GM12892 (cell line): ENCODE results near the gene AHDC1.

Source experiments
- DNase-seq: peaks from one replicate; pipeline ENCODE4 v3.0.0; 2011; ENCODE audit not compliant: insufficient read length
- FAIRE-seq: peaks from 2 replicates; lab custom pipeline; 2011; peaks lifted over from hg19 to GRCh38; lab: Jason Lieb, UNC
- POLR2A ChIP-seq: IDR thresholded peaks from 2 replicates; pipeline ENCODE4 v1.6.1; 2011; ENCODE audit warnings: low read depth, low read length, control low read depth
- POLR2AphosphoS5 ChIP-seq: IDR thresholded peaks from 2 replicates; pipeline ENCODE4 v1.6.1; 2011; ENCODE audit warnings: low read depth, low read length, control low read depth
- TAF1 ChIP-seq: IDR thresholded peaks from 2 replicates; pipeline ENCODE4 v1.6.1; 2011; ENCODE audit warnings: low read depth, mild to moderate bottlenecking, control low read depth, low read length, borderline replicate concordance

The AHDC1 gene

DNA sequence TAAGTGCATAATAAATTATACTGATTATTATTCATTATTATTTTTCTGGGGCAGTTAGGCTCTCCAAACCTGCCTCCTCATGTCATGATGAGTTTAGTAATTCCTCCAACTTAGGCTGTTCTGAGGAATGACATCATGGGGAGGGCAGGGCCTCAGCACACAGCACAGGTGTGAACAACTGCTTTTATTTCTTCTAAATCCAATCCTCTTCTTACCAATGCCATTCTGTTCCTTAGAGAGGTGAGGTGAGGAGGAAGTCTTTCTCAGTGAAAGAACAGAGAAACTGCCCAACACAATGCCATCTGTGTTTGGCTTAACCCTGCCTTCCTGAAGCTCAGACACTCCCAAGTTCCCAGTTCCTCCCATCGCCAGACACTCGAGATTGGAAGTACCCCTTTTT is 68.6 kb downstream of the AHDC1 start:
- no peak for TF ChIP-seq TAF1
- no peak for TF ChIP-seq POLR2AphosphoS5
- FAIRE-seq (no peak), DNase-seq (no peak)

DNA sequence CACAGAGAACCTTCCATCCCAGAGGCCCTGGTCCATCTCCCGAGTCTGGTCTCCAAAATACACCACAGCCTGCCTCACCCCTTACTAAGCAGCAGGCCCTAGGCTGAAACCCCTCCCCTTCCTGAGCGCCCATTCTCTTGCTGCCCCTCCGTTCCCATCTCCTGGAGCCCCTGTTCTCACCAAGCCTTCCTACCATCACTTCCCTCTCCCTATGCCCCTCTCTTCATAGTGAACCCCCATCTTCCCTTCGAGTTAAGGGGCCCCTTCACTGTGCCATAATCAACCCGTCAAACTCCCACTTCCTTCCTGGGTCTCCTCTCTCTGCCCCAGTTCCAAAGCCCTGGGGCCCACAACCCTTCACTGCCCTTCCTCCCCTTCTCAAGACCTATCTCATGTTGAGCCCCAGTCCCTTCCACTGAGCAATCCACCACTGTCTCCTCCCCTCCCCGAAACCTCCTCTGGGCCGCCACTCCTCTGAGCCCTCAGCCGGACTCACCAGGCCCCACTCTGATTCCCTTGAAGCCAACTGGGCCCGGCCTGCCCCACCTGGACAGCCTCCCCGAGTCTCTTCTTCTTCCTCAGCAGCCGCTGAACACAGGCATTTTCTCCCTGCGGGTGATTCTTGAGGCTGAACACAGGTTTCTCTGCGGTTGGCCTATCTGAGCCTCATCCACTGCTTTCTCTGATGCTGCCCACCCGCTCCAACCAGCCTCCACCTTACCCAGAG is 71.8 kb downstream of the AHDC1 start:
- DNase-seq: no peak
- TF ChIP-seq POLR2A (no peak), TAF1 (no peak), POLR2AphosphoS5 (no peak)
- FAIRE-seq: no peak

- FAIRE-seq: no peak
- DNase-seq: no peak
- TF ChIP-seq POLR2A: no peak
- TF ChIP-seq POLR2AphosphoS5: no peak
- no peak for TF ChIP-seq TAF1
Measured at GRCh38 chr1:27530192-27530591, 73.8 kb downstream of the AHDC1 start.

- FAIRE-seq: no peak
- TF ChIP-seq POLR2A (no peak), POLR2AphosphoS5 (no peak), TAF1 (no peak)
- no peak for DNase-seq
Measured at GRCh38 chr1:27529704-27530018, 74.3 kb downstream of the AHDC1 start.

DNA sequence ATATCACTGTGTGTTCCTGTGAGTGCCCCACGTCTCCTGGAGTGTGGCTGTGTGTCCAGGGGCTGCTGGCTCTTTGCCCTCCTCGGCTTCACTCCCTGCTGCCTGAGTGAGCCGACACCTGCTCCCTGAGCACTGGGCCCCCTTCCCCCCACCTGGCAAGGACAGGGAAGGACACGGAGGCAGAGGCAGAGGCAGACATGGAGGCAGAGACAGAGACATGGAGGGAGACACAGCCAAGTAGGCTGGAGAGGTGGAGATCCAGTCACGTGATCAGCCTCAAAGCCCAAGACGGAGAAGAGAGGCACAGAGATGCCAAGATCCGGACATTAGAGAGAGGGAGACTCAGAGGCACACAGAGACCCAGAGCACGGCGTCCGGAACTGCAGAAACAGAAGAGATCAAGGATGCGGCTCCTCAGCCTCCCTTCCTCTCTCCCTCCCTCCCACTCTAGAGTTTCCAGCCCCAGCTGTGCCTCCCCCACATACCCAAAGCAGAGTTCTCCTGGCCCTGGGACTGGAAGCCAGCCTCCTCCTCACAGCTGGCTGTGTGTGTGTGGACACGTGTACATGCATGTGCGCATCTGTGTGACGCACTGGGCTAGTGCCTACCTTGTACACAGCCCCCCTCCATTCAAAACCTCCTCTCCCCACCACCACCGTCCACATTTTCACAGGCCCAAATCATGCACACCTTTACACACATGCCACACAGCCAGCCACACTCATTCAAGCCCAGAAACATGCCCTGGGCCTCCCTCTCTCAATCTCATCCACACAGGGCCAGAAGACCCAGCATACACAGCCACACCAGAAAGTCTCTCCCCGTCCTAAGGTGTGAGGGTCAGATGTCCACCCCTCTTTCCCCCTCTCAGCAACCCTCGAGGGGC is 74.9 kb downstream of the AHDC1 start:
- TF ChIP-seq POLR2AphosphoS5 (no peak), POLR2A (no peak), TAF1 (no peak)
- FAIRE-seq (no peak), DNase-seq (no peak)

- TF ChIP-seq POLR2A: no peak
- TF ChIP-seq POLR2AphosphoS5: no peak
- no peak for TF ChIP-seq TAF1
- DNase-seq (peak; percentile 63), FAIRE-seq (no peak)
Measured at GRCh38 chr1:27527890-27528817, 75.8 kb downstream of the AHDC1 start.

- TF ChIP-seq TAF1 (no peak), POLR2A (no peak), POLR2AphosphoS5 (no peak)
- FAIRE-seq: no peak
- DNase-seq: no peak
Measured at GRCh38 chr1:27527223-27527889, 76.6 kb downstream of the AHDC1 start.

GRCh38 chr1:27526569-27527222 is 77.2 kb downstream of the AHDC1 start:
- TF ChIP-seq POLR2AphosphoS5 (no peak), TAF1 (no peak), POLR2A (no peak)
- FAIRE-seq (peak; percentile 42), DNase-seq (no peak)

GRCh38 chr1:27525296-27526272 is 78.4 kb downstream of the AHDC1 start:
- DNase-seq (peak; percentile 77), FAIRE-seq (peak; percentile 78)
- 0 out of 2 replicates have a peak, but pooled peaks have one; percentile 27 for TF ChIP-seq TAF1
- TF ChIP-seq POLR2AphosphoS5: peak; percentile 21; the same call in 1 of the 2 replicates
- no peak for TF ChIP-seq POLR2A
